Coronary artery (tissue), 2 donors: ENCODE data around the gene ANTXRL.
A peak's percentile ranks its signal among the peaks of the same experiment; 100 is the strongest.
"Not testable (repeated sequence)": the region's sequence is repeated elsewhere in the genome, so short reads cannot be mapped to it uniquely, and the experiment has no call there.

ENCODE experiments used
- DNase-seq: peaks from one replicate; pipeline ENCODE4 v3.0.0-alpha.2; 2017; ENCODE audit warnings: low spot score
- H3K27ac ChIP-seq, 2 donors: fragments of 200-600 bp; sonication (generic); one replicate each; pipeline ENCODE4 v1.5.1; 2016 to 2019
- H3K4me3 ChIP-seq: fragments of 200-600 bp; sonication (generic); 2 replicates; pipeline ENCODE4 v1.5.1; 2016; ENCODE audit warnings: mild to moderate bottlenecking, moderate library complexity
- CTCF ChIP-seq: fragments of 200-600 bp; sonication (generic); IDR thresholded peaks from one replicate; pipeline ENCODE4 v1.5.1; 2019; ENCODE audit warnings: antibody characterized with exemption

The ANTXRL gene

GRCh38 chr10:46273506-46274477 lies 13.0 kb upstream of the ANTXRL start:
- peak; percentile 47 for DNase-seq
- H3K27ac ChIP-seq, result no peak overlapping the region
- no peak overlapping the region for H3K4me3 ChIP-seq
- no peak for TF ChIP-seq CTCF

- DNase-seq, result no peak
Measured at GRCh38 chr10:46277840-46278239, 9.0 kb upstream of the ANTXRL start.

GRCh38 chr10:46282421-46282831 lies 4.4 kb upstream of the ANTXRL start:
- Histone ChIP-seq H3K27ac (peak overlapping the region; percentile 68 to 76), H3K4me3 (peak overlapping the region; percentile 73)

More at GRCh38 chr10:46277840-46278239, 9.0 kb upstream of the ANTXRL start:
- no peak overlapping the region for H3K27ac ChIP-seq
- no peak overlapping the region for H3K4me3 ChIP-seq
- TF ChIP-seq CTCF, result no peak

GRCh38 chr10:46282842-46283574 lies 3.8 kb upstream of the ANTXRL start:
- DNase-seq, result peak; percentile 90
- TF ChIP-seq CTCF, result no peak
- peak overlapping the region; percentile 73 for H3K4me3 ChIP-seq
- peak overlapping the region; percentile 68 to 76 for H3K27ac ChIP-seq

More at GRCh38 chr10:46282421-46282831, 4.4 kb upstream of the ANTXRL start:
- DNase-seq, result not testable (repeated sequence)

- Histone ChIP-seq H3K4me3 (peak overlapping the region; percentile 77), H3K27ac (peak overlapping the region in 1 of 2 donors; percentile 73)
- DNase-seq, result peak; percentile 52
- no peak for TF ChIP-seq CTCF
Measured at GRCh38 chr10:46283580-46284285, 3.1 kb upstream of the ANTXRL start.

GRCh38 chr10:46284286-46285229 lies 2.2 kb upstream of the ANTXRL start:
- Histone ChIP-seq H3K4me3 (peak overlapping the region; percentile 77), H3K27ac (peak overlapping the region; percentile 73 to 80)

More at GRCh38 chr10:46284286-46285229, 2.2 kb upstream of the ANTXRL start:
- no peak for TF ChIP-seq CTCF
- DNase-seq, result peak; percentile 89
